ENCODE results near the gene RPS18.

DNA sequence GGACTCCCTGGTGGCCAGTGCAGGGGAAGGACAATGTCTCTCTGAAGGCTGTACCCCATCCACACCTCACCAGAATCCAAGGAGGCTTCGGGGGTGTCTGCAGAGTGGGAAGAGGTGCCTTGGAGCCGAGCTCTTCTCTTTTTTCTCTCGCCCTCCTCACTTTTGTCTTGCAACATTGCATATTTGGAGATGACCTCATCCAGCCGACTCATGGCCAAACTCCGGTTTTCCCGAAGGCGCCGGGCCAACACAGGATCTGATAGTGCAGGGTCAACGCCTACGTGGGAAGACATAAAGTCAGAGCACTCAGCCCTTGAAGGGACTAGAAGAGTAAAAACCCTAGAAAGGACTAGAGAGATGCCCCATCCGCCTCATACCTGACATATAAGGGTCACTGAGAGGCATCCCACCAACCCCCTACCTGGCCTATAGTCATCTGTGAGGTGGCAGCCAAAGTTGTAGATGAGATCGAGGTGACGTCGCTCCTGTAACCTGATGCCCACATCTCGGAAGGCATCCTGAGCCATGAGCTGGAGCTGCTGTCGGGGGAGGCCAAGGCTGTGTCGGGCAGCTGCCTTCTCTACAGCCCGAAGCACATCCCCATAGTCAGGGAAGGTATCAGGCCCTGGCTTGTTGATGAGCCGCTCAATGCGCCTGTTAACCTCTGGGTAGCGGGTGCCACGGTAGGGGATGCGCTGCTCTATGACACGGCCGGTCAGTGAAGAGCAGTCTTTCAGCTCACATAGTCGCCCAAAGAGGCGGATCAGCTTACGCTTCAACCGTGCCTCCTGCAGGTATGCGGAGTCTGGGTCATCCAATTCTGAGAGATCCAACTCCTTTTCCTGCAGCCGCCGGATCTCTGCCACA is 48.7 kb downstream of the RPS18 start:
- no peak for TF ChIP-seq EZH2 (IDR thresholded peaks at IDR 0.05; ENCODE audit: low read depth)
- TF ChIP-seq, protein P1, sequence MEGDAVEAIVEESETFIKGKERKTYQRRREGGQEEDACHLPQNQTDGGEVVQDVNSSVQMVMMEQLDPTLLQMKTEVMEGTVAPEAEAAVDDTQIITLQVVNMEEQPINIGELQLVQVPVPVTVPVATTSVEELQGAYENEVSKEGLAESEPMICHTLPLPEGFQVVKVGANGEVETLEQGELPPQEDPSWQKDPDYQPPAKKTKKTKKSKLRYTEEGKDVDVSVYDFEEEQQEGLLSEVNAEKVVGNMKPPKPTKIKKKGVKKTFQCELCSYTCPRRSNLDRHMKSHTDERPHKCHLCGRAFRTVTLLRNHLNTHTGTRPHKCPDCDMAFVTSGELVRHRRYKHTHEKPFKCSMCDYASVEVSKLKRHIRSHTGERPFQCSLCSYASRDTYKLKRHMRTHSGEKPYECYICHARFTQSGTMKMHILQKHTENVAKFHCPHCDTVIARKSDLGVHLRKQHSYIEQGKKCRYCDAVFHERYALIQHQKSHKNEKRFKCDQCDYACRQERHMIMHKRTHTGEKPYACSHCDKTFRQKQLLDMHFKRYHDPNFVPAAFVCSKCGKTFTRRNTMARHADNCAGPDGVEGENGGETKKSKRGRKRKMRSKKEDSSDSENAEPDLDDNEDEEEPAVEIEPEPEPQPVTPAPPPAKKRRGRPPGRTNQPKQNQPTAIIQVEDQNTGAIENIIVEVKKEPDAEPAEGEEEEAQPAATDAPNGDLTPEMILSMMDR (conservative IDR thresholded peaks at IDR 0.05): no peak
